Muscle layer of duodenum (tissue), 2 donors: ENCODE results near the gene ALDOA.
"Not testable (repeated sequence)": the region's sequence is repeated elsewhere in the genome, so short reads cannot be mapped to it uniquely, and the experiment has no call there.

Experiments used
- H3K27ac ChIP-seq: one replicate; pipeline ENCODE4 v1.7.0; 2013; ENCODE audit warnings: mild to moderate bottlenecking, low read length
- H3K27me3 ChIP-seq: one replicate; pipeline ENCODE4 v1.7.0; 2013; ENCODE audit warnings: low read depth, mild to moderate bottlenecking, control low read depth, low read length
- H3K36me3 ChIP-seq, 2 donors: one replicate each; pipeline ENCODE4 v1.7.0; 2013; ENCODE audit warnings: low read length in 2 of 2, control low read depth in 1 of 2, mild to moderate bottlenecking in 1 of 2; ENCODE audit not compliant: insufficient read depth in 2 of 2, control insufficient read depth in 1 of 2
- H3K4me1 ChIP-seq, 2 donors: one replicate each; pipeline ENCODE4 v1.7.0; 2013; ENCODE audit warnings: low read length in 2 of 2, mild to moderate bottlenecking in 2 of 2, control low read depth in 1 of 2, moderate library complexity in 1 of 2; ENCODE audit not compliant: insufficient read depth in 2 of 2, control insufficient read depth in 1 of 2
- H3K4me3 ChIP-seq, 2 donors: one replicate each; pipeline ENCODE4 v1.7.0; 2013; ENCODE audit warnings: low read length in 2 of 2, low read depth in 1 of 2, mild to moderate bottlenecking in 1 of 2
- H3K9me3 ChIP-seq, 2 donors: one replicate each; pipeline ENCODE4 v1.7.0; 2013; ENCODE audit warnings: low read length in 2 of 2, control low read depth in 1 of 2, mild to moderate bottlenecking in 1 of 2; ENCODE audit not compliant: control insufficient read depth in 1 of 2
- donor health status: healthy.

ALDOA gene

GRCh38 chr16:30027588-30028437 lies 37.7 kb upstream of the ALDOA start:
- H3K4me3 ChIP-seq: no peak overlapping the region
- peaks cover 33% of the 10 kb centered on the region for H3K27me3 ChIP-seq
- H3K27ac ChIP-seq: no peak overlapping the region
- peaks cover 0 to 12% of the 10 kb centered on the region in 2 donors for H3K4me1 ChIP-seq
- H3K9me3 ChIP-seq: no peaks in the 10 kb centered on the region
- no peaks in the 10 kb centered on the region for H3K36me3 ChIP-seq

GRCh38 chr16:30028438-30029076 lies 37.0 kb upstream of the ALDOA start:
- Histone ChIP-seq H3K9me3 (no peaks in the 10 kb centered on the region), H3K4me1 (peaks cover 0 to 12% of the 10 kb centered on the region in 2 donors), H3K27me3 (peaks cover 38% of the 10 kb centered on the region), H3K36me3 (no peaks in the 10 kb centered on the region), H3K27ac (no peak overlapping the region), H3K4me3 (no peak overlapping the region)

DNA sequence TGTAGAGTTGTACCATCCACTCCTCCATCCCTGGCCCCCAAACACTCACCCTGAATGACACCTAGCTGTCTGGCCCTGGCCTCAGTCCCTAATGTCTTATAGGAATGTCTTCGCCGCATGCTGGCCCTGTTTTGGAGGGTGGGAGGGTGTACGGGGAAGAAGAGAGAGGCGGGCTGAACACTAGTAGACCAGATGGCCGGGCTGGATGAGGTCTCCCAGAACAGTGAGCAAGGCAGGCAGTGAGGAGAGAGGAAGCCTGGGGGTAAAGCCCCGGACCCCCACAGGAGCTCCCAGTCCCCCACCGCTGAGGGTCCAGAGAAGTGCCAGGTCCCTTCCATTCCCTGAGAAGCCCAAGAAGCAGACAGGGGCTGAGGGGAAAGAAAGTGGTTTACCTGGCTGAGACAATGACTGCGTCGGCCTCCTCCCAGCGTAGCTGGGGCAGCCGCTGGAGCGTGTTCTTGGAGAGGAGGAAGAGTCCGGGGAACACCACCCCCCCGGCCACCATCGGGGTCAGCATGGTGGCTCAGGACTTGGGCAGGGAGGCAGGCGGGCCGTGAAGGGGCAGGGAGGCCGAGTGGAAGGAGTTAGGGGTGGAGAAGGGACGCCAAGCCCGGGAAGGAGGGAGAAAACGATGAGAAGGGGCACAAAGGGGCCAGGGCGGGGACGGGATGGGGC lies 35.4 kb upstream of the ALDOA start:
- H3K4me3 ChIP-seq: no peak overlapping the region
- no peak overlapping the region for H3K27ac ChIP-seq
- H3K27me3 ChIP-seq: peaks cover 41% of the 10 kb centered on the region
- H3K4me1 ChIP-seq: peaks cover 0 to 12% of the 10 kb centered on the region in 2 donors
- no peaks in the 10 kb centered on the region for H3K36me3 ChIP-seq
- no peaks in the 10 kb centered on the region for H3K9me3 ChIP-seq

GRCh38 chr16:30030841-30031413 lies 34.6 kb upstream of the ALDOA start, which contains the start of gene TLCD3B:
Gene TLCD3B (minus strand): TSS chr16:30031271. CDS start chr16:30030527, 744 bp downstream.
- Histone ChIP-seq H3K27ac (no peak within 1 kb of the TSS), H3K4me3 (peak within 1 kb of the TSS in 1 of 2 donors; percentile 32), H3K36me3 (no peaks in the 10 kb centered on the region), H3K9me3 (no peaks in the 10 kb centered on the region), H3K27me3 (peaks cover 41% of the 10 kb centered on the region), H3K4me1 (peaks cover 0 to 12% of the 10 kb centered on the region in 2 donors)

- no peak overlapping the region for H3K27ac ChIP-seq
- H3K36me3 ChIP-seq: no peaks in the 10 kb centered on the region
- no peaks in the 10 kb centered on the region for H3K9me3 ChIP-seq
- peaks cover 0 to 12% of the 10 kb centered on the region in 2 donors for H3K4me1 ChIP-seq
- H3K4me3 ChIP-seq: peak overlapping the region in 1 of 2 donors; percentile 32
- peaks cover 41% of the 10 kb centered on the region for H3K27me3 ChIP-seq
Observed at GRCh38 chr16:30031477-30031918, 34.1 kb upstream of the ALDOA start.

DNA sequence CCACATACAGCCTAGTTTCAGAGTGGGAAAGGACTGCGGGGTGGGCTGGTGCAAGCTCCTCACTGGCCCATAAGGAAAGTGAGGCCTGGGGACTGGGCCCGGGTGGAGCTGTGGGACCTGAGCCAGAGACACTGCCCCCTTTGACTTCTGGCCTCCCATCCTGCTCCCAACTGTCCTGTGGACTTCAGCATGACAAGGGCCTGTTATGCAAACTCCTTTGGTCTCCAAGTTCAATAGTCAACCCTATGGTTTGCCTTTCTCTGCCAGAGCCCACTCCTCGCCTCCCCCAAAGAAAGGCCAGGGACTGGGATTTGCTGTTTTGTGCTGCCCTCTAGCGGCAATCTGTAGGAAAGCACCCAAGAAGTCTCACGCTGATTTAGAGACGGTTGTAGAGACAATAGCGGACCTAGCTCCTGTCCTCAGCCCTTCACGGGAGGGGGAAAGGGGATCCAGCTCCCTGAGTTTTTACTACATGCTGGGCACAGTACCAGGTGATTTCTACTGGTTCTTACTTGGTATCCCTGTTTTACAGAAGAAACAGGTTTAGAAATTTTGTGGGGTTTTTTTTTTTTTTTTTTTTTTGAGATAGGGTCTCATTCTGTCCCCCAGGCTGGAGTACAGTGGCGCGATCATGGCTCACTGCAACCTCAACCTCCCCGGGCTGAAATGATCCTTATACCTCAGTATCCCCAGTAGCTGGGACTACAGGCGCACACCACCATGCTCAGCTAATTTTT lies 33.3 kb upstream of the ALDOA start:
- H3K4me3 ChIP-seq: no peak overlapping the region
- H3K27me3 ChIP-seq: peaks cover 37% of the 10 kb centered on the region
- no peaks in the 10 kb centered on the region for H3K36me3 ChIP-seq
- H3K4me1 ChIP-seq: peaks cover 0 to 12% of the 10 kb centered on the region in 2 donors
- no peak overlapping the region for H3K27ac ChIP-seq
- H3K9me3 ChIP-seq: no peaks in the 10 kb centered on the region

GRCh38 chr16:30033270-30033669 lies 32.3 kb upstream of the ALDOA start:
- Histone ChIP-seq H3K27me3 (peaks cover 35% of the 10 kb centered on the region), H3K9me3 (no peaks in the 10 kb centered on the region)

DNA sequence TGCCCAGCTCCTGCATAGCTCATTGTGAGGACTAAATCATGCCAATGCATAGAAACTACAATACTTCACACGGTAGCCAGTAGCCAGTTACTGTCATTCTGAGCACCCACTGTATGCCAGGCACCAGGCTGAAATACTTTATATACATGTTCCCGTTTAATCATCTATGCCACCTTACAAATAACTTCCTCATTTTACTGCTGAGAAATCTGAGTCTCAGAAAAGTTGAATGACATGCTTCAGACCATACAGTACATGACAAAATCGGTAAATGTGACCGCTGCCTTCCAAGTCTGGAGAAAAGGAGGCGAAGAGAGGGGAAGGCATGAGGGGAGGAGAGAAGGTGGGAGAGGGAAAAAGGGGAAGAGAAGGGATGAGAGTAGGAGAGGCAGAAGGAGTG lies 25.3 kb upstream of the ALDOA start:
- Histone ChIP-seq H3K36me3 (no peaks in the 10 kb centered on the region), H3K4me1 (no peaks in the 10 kb centered on the region), H3K27me3 (no peaks in the 10 kb centered on the region), H3K4me3 (no peak overlapping the region), H3K27ac (no peak overlapping the region), H3K9me3 (no peaks in the 10 kb centered on the region)

More at GRCh38 chr16:30033270-30033669, 32.3 kb upstream of the ALDOA start:
- Histone ChIP-seq H3K4me1 (peaks cover 0 to 12% of the 10 kb centered on the region in 2 donors), H3K27ac (no peak overlapping the region), H3K36me3 (no peaks in the 10 kb centered on the region), H3K4me3 (no peak overlapping the region)

GRCh38 chr16:30040690-30041089 lies 24.9 kb upstream of the ALDOA start:
- not testable (repeated sequence) for H3K4me1 ChIP-seq, H3K4me3 ChIP-seq, H3K27ac ChIP-seq, H3K9me3 ChIP-seq, H3K27me3 ChIP-seq, H3K36me3 ChIP-seq

DNA sequence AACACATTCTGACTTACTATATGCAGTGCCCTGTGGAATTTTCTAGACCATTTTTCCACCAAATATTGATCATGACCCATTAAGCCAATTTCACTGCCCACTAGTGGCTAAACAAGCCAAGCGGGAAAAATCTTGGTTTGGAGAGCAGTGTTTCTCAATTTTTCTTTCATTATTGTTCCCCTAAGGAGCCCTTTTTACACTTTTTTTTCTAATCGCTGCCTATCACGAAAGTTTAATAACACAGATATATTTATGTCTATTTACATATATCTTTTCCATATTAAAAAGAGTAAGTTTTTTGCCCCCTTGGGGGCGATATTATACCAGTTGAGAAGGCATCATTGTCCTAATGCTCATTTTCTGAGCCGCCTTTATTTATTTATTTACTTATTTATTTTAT lies 23.7 kb upstream of the ALDOA start:
- Histone ChIP-seq H3K4me1 (no peaks in the 10 kb centered on the region), H3K27me3 (no peaks in the 10 kb centered on the region), H3K4me3 (no peak overlapping the region), H3K27ac (no peak overlapping the region), H3K36me3 (no peaks in the 10 kb centered on the region), H3K9me3 (no peaks in the 10 kb centered on the region)
